Measurements from ENCODE around the gene MRPS24. TPM values are rescaled to one million over a fixed set of nuclear protein-coding genes. Genes with fewer than 3 reads are reported as not detected.

Gene MRPS24
- total RNA-seq, 4 donors from 2014 or later = 173 to 294 (median 255) TPM

DNA sequence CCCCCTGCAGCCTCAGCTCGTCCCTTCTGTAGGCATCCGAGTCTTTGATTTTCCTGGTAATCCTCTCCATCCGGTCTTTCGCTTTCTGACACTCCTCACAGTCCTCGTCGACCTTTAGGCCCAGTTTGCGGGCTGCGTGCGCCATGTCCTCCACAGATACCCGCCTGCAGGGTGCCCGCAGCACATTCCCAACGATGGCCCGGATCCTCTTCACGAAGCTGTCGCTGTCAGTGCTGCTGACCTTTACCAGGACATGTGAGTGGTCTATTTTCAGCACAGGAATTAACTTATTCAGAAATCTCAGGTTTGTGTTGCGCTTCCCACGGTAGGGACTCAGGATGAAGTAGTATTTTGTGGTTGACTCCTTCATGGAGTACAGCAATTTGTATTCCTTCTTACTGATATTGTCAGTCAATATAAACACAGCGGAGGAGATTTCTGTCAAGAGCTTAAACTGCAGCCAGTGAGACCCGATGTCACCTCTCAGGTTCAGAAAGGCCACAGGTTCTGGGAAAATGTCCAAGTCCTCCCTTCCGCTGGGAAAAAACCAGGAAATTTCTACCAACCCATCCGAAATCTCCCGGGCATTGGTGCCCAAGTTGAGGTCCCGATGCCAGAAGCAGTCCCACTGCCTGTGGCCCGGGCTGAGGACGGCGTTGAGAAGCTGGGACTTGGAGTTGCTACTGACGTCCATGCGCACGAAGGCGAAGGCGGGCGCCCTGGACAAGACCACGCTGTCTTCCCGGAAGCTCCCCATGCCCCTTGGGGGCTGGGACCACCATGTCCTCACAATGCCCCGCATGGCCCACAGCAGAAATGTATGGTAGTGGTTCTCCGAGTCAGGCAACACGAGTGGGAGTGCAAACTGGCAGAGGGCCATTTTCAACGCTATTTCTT lies 8.9 kb upstream of the MRPS24 start:
- ATAC-seq (peak; percentile 40 to 82), DNase-seq (peak in 1 of 2 donors; percentile 65)
- H3K4me1 ChIP-seq = peaks cover 31 to 42% of the 10 kb centered on the region in 2 donors
- peaks cover 0 to 64% of the 10 kb centered on the region in 2 donors for H3K36me3 ChIP-seq
- no peaks in the 10 kb centered on the region for H3K27me3 ChIP-seq
- TF ChIP-seq, protein P1, sequence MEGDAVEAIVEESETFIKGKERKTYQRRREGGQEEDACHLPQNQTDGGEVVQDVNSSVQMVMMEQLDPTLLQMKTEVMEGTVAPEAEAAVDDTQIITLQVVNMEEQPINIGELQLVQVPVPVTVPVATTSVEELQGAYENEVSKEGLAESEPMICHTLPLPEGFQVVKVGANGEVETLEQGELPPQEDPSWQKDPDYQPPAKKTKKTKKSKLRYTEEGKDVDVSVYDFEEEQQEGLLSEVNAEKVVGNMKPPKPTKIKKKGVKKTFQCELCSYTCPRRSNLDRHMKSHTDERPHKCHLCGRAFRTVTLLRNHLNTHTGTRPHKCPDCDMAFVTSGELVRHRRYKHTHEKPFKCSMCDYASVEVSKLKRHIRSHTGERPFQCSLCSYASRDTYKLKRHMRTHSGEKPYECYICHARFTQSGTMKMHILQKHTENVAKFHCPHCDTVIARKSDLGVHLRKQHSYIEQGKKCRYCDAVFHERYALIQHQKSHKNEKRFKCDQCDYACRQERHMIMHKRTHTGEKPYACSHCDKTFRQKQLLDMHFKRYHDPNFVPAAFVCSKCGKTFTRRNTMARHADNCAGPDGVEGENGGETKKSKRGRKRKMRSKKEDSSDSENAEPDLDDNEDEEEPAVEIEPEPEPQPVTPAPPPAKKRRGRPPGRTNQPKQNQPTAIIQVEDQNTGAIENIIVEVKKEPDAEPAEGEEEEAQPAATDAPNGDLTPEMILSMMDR (IDR thresholded peaks at IDR 0.05 in 4 of 5, conservative IDR thresholded peaks at IDR 0.05 in 1 of 5) = no peak
- no peak for TF ChIP-seq POLR2A (IDR thresholded peaks at IDR 0.05)
- no peak overlapping the region for H3K4me3 ChIP-seq
- peak overlapping the region; percentile 67 to 83 (median 78) for H3K27ac ChIP-seq
- in situ Hi-C loops (cut with MboI; ENCODE audit: low sequenced_read_pairs in 4 of 4) (no loop called here), intact Hi-C loops (cut with DNase I; ENCODE audit: low total_unique reads) (loop anchor here (10.0 kb wide), 1 partner anchor 617 kb away; the partner anchor contains the start of gene NUDCD3)
- no peaks in the 10 kb centered on the region for H3K9me3 ChIP-seq

DNA sequence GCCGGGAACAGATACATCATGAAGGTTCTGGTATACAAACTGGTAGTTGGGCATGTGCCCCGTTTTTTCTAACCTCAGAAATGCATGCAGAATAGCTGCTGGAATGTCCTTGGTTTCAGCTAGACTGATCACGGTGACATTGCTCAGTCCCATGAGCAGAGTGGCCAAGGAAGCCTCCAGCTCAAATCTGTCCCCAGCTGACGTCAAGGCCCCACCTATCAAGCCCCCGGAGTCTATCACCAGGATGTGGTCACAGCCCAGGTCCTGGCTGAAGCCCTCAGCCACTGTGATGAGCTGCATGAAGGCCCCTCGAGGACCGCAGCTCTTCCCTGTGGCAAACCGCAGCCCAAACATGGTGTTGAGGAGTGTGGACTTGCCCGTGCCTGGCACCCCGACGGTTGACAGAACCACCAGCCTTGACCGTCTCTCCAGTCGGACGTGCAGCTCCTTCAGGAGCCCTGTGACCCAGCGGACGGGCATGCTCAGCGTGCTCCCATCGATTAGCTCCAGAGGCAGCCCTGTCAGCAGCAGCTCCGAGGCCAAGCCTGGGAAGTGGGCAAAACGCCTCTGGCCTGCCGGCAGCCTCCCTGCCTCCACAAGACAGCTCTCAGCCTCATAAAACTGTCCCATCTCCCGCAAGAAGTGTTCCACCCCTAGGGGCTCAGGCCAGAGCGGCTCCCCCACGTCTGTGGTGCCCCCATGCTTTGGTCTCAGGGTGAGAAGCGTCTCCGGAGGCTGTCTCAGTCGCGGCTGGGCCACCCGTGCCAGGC lies 7.8 kb upstream of the MRPS24 start:
- Histone ChIP-seq H3K9me3 (no peaks in the 10 kb centered on the region), H3K4me1 (peaks cover 40 to 48% of the 10 kb centered on the region in 2 donors), H3K4me3 (no peak overlapping the region), H3K27me3 (no peaks in the 10 kb centered on the region), H3K27ac (peak overlapping the region; percentile 67 to 83 (median 78)), H3K36me3 (peaks cover 0 to 64% of the 10 kb centered on the region in 2 donors)
- no peak for ATAC-seq
- intact Hi-C loops (cut with DNase I; ENCODE audit: low total_unique reads) (loop anchor here (10.0 kb wide), 1 partner anchor 618 kb away; the partner anchor contains the start of gene NUDCD3), in situ Hi-C loops (cut with MboI; ENCODE audit: low sequenced_read_pairs in 4 of 4) (no loop called here)
- DNase-seq = no peak
- TF ChIP-seq, protein P1 (IDR thresholded peaks at IDR 0.05 in 4 of 5, conservative IDR thresholded peaks at IDR 0.05 in 1 of 5) = no peak
- TF ChIP-seq POLR2A (IDR thresholded peaks at IDR 0.05) = no peak

DNA sequence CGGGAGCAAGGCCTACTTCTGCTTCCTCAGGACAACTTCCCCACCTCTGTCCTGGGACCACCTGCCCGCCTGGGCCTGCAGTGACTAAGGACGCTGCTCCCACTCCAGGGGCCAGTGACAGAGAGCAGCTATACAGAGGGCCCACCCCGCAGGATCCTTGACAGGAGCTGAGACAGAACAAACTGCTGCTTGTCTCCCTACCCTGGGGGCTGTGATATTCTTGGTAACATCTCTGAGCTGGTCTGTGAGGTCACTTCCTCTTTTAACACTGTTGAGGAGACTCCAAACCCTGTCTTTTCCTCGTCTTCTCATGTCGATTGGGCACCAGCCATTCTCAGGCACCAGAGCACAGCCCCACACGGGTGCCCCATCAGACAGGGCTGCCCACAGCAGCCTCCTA lies 6.9 kb upstream of the MRPS24 start:
- TF ChIP-seq, protein P1 (IDR thresholded peaks at IDR 0.05 in 4 of 5, conservative IDR thresholded peaks at IDR 0.05 in 1 of 5) = no peak
- TF ChIP-seq POLR2A (IDR thresholded peaks at IDR 0.05) = no peak
- Histone ChIP-seq H3K27ac (peak overlapping the region; percentile 67 to 83 (median 78)), H3K4me1 (peaks cover 42 to 53% of the 10 kb centered on the region in 2 donors), H3K4me3 (no peak overlapping the region), H3K9me3 (no peaks in the 10 kb centered on the region), H3K27me3 (no peaks in the 10 kb centered on the region), H3K36me3 (peaks cover 0 to 60% of the 10 kb centered on the region in 2 donors)
- in situ Hi-C loops (cut with MboI; ENCODE audit: low sequenced_read_pairs in 4 of 4) (no loop called here), intact Hi-C loops (cut with DNase I; ENCODE audit: low total_unique reads) (loop anchor here (10.0 kb wide), 1 partner anchor 619 kb away; the partner anchor contains the start of gene NUDCD3)
- DNase-seq = no peak
- no peak for ATAC-seq

DNA sequence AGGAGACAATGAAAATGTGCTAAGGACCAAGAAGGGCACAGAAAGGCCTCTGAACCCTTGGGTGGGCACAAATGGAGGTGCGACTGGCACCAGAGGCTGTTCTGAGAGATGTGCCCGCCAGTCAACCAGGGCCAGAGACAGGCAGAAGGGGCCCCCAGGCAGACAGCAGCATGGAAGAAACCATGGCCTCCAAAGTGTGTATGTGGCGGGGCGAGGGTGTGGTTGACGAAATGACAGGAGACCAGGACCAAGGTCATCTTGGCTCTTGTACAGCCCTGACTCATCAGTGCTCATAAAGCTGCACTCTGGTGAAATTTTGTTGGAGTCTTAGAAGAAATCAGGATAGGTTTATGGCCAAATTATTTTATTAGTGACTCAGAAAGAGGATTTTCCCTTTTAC lies 4.0 kb upstream of the MRPS24 start:
- intact Hi-C loops (cut with DNase I; ENCODE audit: low total_unique reads) = loop anchor here (10.0 kb wide), 1 partner anchor 622 kb away; the partner anchor contains the start of gene NUDCD3
- Histone ChIP-seq H3K4me1 (peaks cover 47 to 49% of the 10 kb centered on the region in 2 donors), H3K4me3 (no peak overlapping the region), H3K9me3 (no peaks in the 10 kb centered on the region), H3K27me3 (no peaks in the 10 kb centered on the region), H3K36me3 (peaks cover 0 to 35% of the 10 kb centered on the region in 2 donors), H3K27ac (peak overlapping the region; percentile 75 to 91 (median 83))
- in situ Hi-C loops (cut with MboI; ENCODE audit: low sequenced_read_pairs in 4 of 4) = no loop called here
- ATAC-seq = peak; percentile 43 to 70
- peak; percentile 71 to 78 for DNase-seq
- TF ChIP-seq, protein P1 (IDR thresholded peaks at IDR 0.05 in 4 of 5, conservative IDR thresholded peaks at IDR 0.05 in 1 of 5) = no peak
- no peak for TF ChIP-seq POLR2A (IDR thresholded peaks at IDR 0.05)

Data from gastrocnemius medialis (tissue), 4 donors.